AG04450 (cell line): ENCODE data around the gene NPC2. TPM values are rescaled to one million over a fixed set of nuclear protein-coding genes. Genes with fewer than 3 reads are reported as not detected.

Experiments
- CTCF ChIA-PET: fragments of 300-600, 350-600 bp; formaldehyde crosslinking; extraction: SDS; loops from one replicate; lab custom pipeline; 2022; ENCODE audit warnings: antibody characterized with exemption, inconsistent platforms; lab: Charles Lee
- POLR2A ChIA-PET: fragments of 350-600 bp; formaldehyde crosslinking; extraction: SDS; loops from one replicate; lab custom pipeline; 2021; ENCODE audit warnings: antibody characterized with exemption, inconsistent platforms; lab: Yijun Ruan, JAX
- DNase-seq: peaks from one replicate; pipeline ENCODE4 v3.0.0-alpha.2; 2011; ENCODE audit warnings: low read depth, low spot score
- H3K27ac ChIP-seq: one replicate; pipeline ENCODE4 v1.5.1; 2012; ENCODE audit warnings: low read depth, low read length, control low read depth
- H3K27me3 ChIP-seq: one replicate; pipeline ENCODE4 v1.6.0; 2012; ENCODE audit warnings: low read length; ENCODE audit not compliant: control insufficient read depth, insufficient read depth
- H3K4me3 ChIP-seq: 2 replicates; pipeline ENCODE4 v1.5.1; 2011; ENCODE audit warnings: mild to moderate bottlenecking, low read depth, low read length, control low read depth
- H3K9me3 ChIP-seq: 2 replicates; pipeline ENCODE4 v1.5.1; 2012; ENCODE audit warnings: low read length; ENCODE audit not compliant: control insufficient read depth, insufficient read depth
- polyA plus RNA-seq: library from polyadenylated mRNA; depleted of rRNA; stranded (reverse); fragments of >200 nt; gene quantifications from 2 replicates; pipeline ENCODE4 v1.2.3, GENCODE V29; 2011
- TF ChIP-seq, protein P1 (sequence below): IDR thresholded peaks from 2 replicates; pipeline ENCODE4 v1.5.1; 2011; ENCODE audit warnings: low read depth, low read length, control low read depth, inconsistent platforms

Gene NPC2
- polyA plus RNA-seq, 1 experiment: 197 TPM

DNA sequence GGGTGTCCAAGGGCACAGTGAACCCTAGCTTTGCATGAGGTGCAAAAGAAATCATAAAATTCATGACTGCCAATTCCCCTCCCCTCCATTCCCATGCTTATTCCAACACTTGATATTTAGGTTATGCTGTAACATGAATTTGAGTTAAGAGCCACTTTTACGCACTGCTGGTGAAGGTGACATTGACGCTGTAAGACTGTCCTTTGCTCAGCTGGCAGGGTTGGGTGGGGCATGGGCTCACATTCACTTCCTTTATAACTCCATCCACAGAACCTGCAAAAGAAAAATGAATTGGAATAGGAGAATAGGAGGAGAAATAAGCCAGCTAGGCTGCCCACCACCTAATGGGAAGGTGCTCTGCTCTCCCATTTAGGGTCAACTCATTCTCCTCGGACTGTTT, 6.9 kb downstream of the NPC2 start:
- no peaks in the 10 kb centered on the region for H3K27me3 ChIP-seq
- ChIA-PET CTCF (interaction anchor here (0.6 to 2.8 kb wide), 5 partner anchors 15 to 276 kb away, joined by 3 to 9 read pairs (median 3); no protein-coding TSS in a partner anchor), POLR2A (no interaction called here)
- DNase-seq: no peak
- TF ChIP-seq, protein P1, sequence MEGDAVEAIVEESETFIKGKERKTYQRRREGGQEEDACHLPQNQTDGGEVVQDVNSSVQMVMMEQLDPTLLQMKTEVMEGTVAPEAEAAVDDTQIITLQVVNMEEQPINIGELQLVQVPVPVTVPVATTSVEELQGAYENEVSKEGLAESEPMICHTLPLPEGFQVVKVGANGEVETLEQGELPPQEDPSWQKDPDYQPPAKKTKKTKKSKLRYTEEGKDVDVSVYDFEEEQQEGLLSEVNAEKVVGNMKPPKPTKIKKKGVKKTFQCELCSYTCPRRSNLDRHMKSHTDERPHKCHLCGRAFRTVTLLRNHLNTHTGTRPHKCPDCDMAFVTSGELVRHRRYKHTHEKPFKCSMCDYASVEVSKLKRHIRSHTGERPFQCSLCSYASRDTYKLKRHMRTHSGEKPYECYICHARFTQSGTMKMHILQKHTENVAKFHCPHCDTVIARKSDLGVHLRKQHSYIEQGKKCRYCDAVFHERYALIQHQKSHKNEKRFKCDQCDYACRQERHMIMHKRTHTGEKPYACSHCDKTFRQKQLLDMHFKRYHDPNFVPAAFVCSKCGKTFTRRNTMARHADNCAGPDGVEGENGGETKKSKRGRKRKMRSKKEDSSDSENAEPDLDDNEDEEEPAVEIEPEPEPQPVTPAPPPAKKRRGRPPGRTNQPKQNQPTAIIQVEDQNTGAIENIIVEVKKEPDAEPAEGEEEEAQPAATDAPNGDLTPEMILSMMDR: no peak
- no peak overlapping the region for H3K27ac ChIP-seq
- H3K9me3 ChIP-seq: no peaks in the 10 kb centered on the region
- H3K4me3 ChIP-seq: no peak overlapping the region

DNA sequence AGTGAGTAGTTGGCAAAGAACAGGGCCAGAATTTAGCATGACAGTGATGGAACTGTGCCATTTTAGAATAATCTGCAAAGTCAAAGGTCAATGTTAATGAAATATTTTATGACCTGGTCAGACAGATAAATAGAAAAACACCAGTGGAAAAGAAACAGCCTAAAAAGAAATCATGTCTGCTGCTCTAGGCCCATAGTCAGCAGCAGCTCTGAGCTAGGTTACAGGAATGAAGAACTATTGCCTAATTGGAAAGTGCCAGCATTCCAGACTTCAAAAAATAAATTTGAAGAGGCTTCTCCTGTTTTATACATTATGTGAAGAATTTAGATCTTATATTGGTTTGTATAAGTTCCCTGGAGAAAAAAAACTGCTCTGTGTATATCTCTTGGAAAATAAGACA, 9.8 kb downstream of the NPC2 start:
- Histone ChIP-seq H3K27me3 (no peaks in the 10 kb centered on the region), H3K27ac (no peak overlapping the region), H3K4me3 (no peak overlapping the region), H3K9me3 (no peaks in the 10 kb centered on the region)
- TF ChIP-seq, protein P1: no peak
- DNase-seq: no peak
- CTCF ChIA-PET: no interaction called here
- POLR2A ChIA-PET: no interaction called here

DNA sequence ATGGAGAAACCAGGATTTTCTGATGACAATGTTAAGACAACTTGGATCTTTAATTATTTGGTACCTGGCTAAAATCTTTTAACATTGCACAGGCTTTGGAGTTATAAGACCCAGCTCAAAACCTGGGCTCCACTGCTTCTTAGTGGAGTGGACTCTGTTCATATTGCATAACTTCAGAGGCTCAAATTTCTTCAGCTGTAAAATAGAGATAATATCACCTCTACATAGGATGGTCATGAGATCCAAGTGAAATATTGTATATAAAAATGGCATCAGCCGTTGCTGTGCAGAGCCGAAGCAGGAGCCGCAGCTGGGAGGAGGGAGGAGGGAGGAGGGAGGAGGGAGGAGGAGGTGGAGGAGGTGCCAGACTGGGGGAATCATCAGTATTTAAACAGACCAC, 10.5 kb downstream of the NPC2 start:
- CTCF ChIA-PET: interaction anchor here (1.3 kb wide), 1 partner anchor 159 kb away, joined by 3 read pairs; no protein-coding TSS in a partner anchor
- no peaks in the 10 kb centered on the region for H3K9me3 ChIP-seq
- no peak for DNase-seq
- TF ChIP-seq, protein P1: no peak
- H3K4me3 ChIP-seq: no peak overlapping the region
- POLR2A ChIA-PET: no interaction called here
- H3K27me3 ChIP-seq: no peaks in the 10 kb centered on the region
- H3K27ac ChIP-seq: no peak overlapping the region

DNA sequence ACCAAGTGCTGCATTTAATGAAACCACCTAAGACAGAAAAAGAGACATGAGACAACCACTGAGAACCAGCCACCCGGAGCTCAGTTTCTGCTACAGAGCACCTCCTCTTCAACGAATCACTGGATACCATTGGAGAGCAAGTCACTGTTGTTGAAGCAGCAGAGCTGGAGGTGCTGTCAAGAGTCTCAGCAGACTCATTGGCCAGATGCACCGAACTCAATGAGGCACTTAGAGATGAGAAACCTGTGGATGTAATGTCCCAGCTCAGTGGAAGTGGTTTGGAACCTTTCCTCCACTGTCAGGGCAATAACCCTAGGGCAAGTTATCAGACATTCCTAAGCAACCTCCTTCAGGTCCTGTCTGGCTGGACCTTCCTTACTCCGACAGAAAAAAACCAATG, 13.1 kb downstream of the NPC2 start:
- Histone ChIP-seq H3K9me3 (no peaks in the 10 kb centered on the region), H3K27ac (no peak overlapping the region), H3K27me3 (no peaks in the 10 kb centered on the region), H3K4me3 (no peak overlapping the region)
- no peak for DNase-seq
- TF ChIP-seq, protein P1: no peak
- ChIA-PET CTCF (interaction anchor here (0.6 to 4.7 kb wide), 8 partner anchors 7 to 179 kb away, joined by 3 to 42 read pairs (median 4); no protein-coding TSS in a partner anchor), POLR2A (no interaction called here)

DNA sequence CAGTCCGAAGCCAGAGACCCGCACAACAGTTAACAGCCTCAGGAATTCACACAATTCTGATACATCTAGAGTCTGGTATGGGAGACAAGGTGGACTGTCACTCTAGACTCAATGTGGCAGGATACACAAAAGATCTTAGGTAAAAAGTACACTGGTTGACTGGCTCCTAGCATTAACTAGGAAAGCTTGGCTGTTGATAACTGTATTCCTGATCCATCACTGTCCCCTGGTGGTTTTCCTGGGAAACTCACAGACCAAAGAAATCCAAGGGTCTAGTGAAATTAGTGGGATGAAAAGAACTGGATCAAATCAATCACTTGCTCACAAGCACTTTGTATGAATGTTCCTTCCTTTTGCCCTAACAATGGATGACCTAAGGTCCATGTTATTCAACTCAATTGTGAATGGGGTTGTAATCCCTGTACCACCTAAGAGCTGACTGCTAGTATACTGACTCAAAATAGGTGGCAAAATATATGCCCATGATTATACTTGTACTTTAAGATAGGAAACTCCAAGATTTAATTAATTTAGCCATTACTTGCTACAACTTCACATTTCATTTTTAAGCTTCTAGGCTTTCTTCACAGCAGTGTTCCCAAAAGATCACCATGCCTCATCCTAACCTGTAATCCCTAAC, 14.0 kb downstream of the NPC2 start:
- Histone ChIP-seq H3K27ac (no peak overlapping the region), H3K9me3 (no peaks in the 10 kb centered on the region), H3K27me3 (no peaks in the 10 kb centered on the region), H3K4me3 (no peak overlapping the region)
- POLR2A ChIA-PET: no interaction called here
- no peak for DNase-seq
- TF ChIP-seq, protein P1: peak; percentile 95
- CTCF ChIA-PET: interaction anchor here (0.7 to 4.7 kb wide), 12 partner anchors 8 to 154 kb away, joined by 3 to 42 read pairs (median 4); partner anchors contain the start of genes ISCA2, NPC2 and SYNDIG1L
